Stimulated activated CD8-positive, alpha-beta memory T cell treated with anti-CD3 and anti-CD28 coated beads, Interleukin-2, amount 100 ng/mL, for 48 hours (primary cell): Measurements from ENCODE around the gene TMEFF2.

ENCODE experiments used
- DNase-seq, 2 donors: peaks; one replicate each; pipeline ENCODE4 v3.0.0-alpha.2; 2020; ENCODE audit warnings: low read depth in 2 of 2

TMEFF2 gene

DNA sequence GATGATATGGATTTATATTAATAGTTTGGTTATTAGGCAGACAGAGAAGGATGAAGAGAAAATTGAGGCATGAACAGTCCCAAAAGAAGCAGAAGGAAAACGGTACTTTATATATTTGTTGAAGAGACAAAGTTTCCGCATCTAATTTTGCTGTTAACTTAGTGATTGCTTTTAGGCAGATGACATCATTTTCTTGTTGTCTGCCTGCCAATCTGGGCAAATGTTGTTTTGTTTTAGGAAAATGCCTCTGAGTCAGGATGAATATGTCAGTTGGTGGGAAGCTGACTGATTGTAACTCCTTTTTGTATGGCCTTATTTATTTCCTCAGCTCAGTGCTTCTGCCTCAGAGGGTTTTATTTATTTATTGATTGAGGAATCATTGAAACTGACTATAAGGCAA lies 295.3 kb downstream of the TMEFF2 start:
- DNase-seq, result no peak
